K562 (cell line): ENCODE results near the gene PRR36. TPM values are rescaled to one million over a fixed set of nuclear protein-coding genes. Genes with fewer than 3 reads are reported as not detected.
A peak's percentile ranks its signal among the peaks of the same experiment; 100 is the strongest.

Source experiments
- CREB1 ChIP-seq, 2 experiments: sonication (generic) in 1 of 2; formaldehyde crosslinking in 1 of 2; IDR thresholded peaks; 2 replicates each; pipeline versions ENCODE4 v1.6.1 to v1.8.0; 2012 to 2022; ENCODE audit warnings: inconsistent platforms in 1 of 2, mild to moderate bottlenecking in 1 of 2, missing genetic modification reagents in 1 of 2, moderate library complexity in 1 of 2
- FOXK2 ChIP-seq, 2 experiments: fragments of 450-650 bp; IDR thresholded peaks in 1 of 2; conservative IDR thresholded peaks in 1 of 2; 2 replicates each; pipeline ENCODE4 v1.6.1; 2016; ENCODE audit warnings: low read depth in 2 of 2, mild to moderate bottlenecking in 1 of 2
- HCFC1 ChIP-seq: IDR thresholded peaks from 2 replicates; pipeline ENCODE4 v1.6.1; 2012; ENCODE audit warnings: low read depth, low read length, improper control_type of control experiment
- HNRNPLL ChIP-seq: fragments of 200-400 bp; formaldehyde crosslinking; IDR thresholded peaks from 2 replicates; pipeline ENCODE4 v1.6.1; 2017; ENCODE audit warnings: low read length, low read depth, mild to moderate bottlenecking; ENCODE audit not compliant: poor library complexity, severe bottlenecking
- JUND ChIP-seq, 2 experiments: IDR thresholded peaks; 2 replicates in 1 of 2; 3 replicates in 1 of 2; pipeline ENCODE4 v1.6.1; 2011; ENCODE audit warnings: borderline replicate concordance in 2 of 2, low read depth in 2 of 2, low read length in 2 of 2, improper control_type of control experiment in 1 of 2, missing biosample characterization in 1 of 2, missing genetic modification characterization in 1 of 2, missing genetic modification reagents in 1 of 2
- MLLT1 ChIP-seq, 2 experiments: fragments of 450-650 bp; IDR thresholded peaks; 2 replicates each; pipeline ENCODE4 v1.6.1; 2016
- ZNF609 ChIP-seq: sonication (generic); formaldehyde crosslinking; IDR thresholded peaks from 2 replicates; pipeline ENCODE4 v1.8.1; 2023; ENCODE audit warnings: missing genetic modification reagents, mild to moderate bottlenecking, borderline replicate concordance
- ZNF785 ChIP-seq: fragments of 250-450 bp; sonication (Bioruptor Pico); IDR thresholded peaks from 2 replicates; pipeline ENCODE4 v1.4.0; 2020; ENCODE audit warnings: mild to moderate bottlenecking
- polyA plus RNA-seq, 8 experiments: library from polyadenylated mRNA; depleted of rRNA in 4 of 8; stranded (reverse) in 5 of 8; unstranded in 3 of 8; fragments of >200 nt; fragmentation: Nextera tagmentation in 2 of 8; fragmentation: Illumina TruSeq in 1 of 8; extraction: Ambion mirVana in 2 of 8; extraction: Trizol in 1 of 8; gene quantifications; 2 replicates each; pipeline versions ENCODE4 v1.2.1 to v1.2.3, GENCODE V29; 2011 to 2014; ENCODE audit warnings: inconsistent platforms in 1 of 8, missing spikeins in 1 of 8
- total RNA-seq, 7 experiments: library from RNA; depleted of rRNA in 6 of 7; stranded (reverse); fragments of >200 nt in 6 of 7; fragmentation: Illumina TruSeq in 2 of 7; extraction: Trizol in 2 of 7; gene quantifications; 2 replicates each; pipeline versions ENCODE4 v1.2.1 to v1.2.3, GENCODE V29; 2011 to 2021; ENCODE audit warnings: low replicate concordance in 1 of 7
- TF ChIP-seq, protein P1 (sequence below), 2 experiments: fragments of 450-650 bp in 1 of 2; sonication (generic) in 1 of 2; formaldehyde crosslinking in 1 of 2; IDR thresholded peaks; 2 replicates each; pipeline versions ENCODE4 v1.7.1 to v1.9.0; 2016 to 2022; ENCODE audit warnings: inconsistent platforms in 1 of 2, mild to moderate bottlenecking in 1 of 2, missing genetic modification reagents in 1 of 2

The PRR36 gene
- total and polyA plus RNA-seq, 9 of the 15 experiments (the other 6 are each of a cell fraction or from before 2014, with no cell fraction given): 0.05 to 0.42 (median 0.06) TPM; not detected in 6

DNA sequence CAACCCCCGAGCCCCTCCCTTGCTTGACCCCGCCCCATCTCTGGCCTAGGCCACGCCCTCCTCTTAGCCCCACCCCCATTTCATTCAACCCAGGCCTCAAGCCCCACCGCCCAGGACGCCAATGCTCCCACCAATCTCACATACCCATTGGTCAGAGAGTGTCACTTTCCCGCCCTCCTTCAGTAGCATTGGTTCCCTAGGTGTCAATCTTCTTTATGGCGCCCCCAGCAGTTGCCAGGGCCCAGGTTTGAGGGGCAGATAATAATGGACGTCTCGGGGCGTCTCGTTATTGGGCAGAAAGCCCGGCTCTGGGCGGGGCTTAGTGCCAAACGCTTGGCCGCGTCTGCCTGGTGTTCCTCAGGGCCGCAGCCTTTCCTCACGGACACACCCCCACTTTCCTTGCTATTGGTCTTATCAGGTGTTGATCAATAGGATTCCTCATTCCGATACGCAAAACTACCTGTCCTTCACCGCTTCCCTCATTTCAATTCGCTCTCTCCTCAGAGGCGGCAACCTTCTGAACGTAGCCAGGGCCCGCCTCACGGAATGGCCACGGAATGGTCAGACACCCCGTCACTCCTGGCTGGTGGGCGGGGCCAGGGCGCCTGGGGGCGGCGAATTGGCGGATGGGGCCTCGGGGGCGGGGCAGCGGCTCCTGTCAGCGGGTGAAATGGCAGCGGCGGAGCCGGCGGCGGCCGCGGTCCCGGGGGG is 44.5 kb downstream of the PRR36 start, which contains the start of gene EVI5L (continued):
- TF ChIP-seq CREB1 (IDR thresholded peaks at IDR 0.05): peak; percentile 84
- TF ChIP-seq CREB1 (CRISPR knock-in tag; IDR thresholded peaks at IDR 0.05): peak; percentile 85
- TF ChIP-seq, protein P1, sequence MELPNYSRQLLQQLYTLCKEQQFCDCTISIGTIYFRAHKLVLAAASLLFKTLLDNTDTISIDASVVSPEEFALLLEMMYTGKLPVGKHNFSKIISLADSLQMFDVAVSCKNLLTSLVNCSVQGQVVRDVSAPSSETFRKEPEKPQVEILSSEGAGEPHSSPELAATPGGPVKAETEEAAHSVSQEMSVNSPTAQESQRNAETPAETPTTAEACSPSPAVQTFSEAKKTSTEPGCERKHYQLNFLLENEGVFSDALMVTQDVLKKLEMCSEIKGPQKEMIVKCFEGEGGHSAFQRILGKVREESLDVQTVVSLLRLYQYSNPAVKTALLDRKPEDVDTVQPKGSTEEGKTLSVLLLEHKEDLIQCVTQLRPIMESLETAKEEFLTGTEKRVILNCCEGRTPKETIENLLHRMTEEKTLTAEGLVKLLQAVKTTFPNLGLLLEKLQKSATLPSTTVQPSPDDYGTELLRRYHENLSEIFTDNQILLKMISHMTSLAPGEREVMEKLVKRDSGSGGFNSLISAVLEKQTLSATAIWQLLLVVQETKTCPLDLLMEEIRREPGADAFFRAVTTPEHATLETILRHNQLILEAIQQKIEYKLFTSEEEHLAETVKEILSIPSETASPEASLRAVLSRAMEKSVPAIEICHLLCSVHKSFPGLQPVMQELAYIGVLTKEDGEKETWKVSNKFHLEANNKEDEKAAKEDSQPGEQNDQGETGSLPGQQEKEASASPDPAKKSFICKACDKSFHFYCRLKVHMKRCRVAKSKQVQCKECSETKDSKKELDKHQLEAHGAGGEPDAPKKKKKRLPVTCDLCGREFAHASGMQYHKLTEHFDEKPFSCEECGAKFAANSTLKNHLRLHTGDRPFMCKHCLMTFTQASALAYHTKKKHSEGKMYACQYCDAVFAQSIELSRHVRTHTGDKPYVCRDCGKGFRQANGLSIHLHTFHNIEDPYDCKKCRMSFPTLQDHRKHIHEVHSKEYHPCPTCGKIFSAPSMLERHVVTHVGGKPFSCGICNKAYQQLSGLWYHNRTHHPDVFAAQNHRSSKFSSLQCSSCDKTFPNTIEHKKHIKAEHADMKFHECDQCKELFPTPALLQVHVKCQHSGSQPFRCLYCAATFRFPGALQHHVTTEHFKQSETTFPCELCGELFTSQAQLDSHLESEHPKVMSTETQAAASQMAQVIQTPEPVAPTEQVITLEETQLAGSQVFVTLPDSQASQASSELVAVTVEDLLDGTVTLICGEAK (IDR thresholded peaks at IDR 0.05): peak; percentile 82
- TF ChIP-seq, protein P1 (CRISPR knock-in tag; IDR thresholded peaks at IDR 0.05): no peak
- TF ChIP-seq HCFC1: peak; percentile 65
- no peak for TF ChIP-seq ZNF785 (CRISPR knock-in tag)
- TF ChIP-seq ZNF609 (CRISPR knock-in tag): no peak
- peak in 1 of 2 experiments; percentile 100; a peak in 2 of 4 replicates for TF ChIP-seq MLLT1 (IDR thresholded peaks at IDR 0.05)
- TF ChIP-seq JUND (IDR thresholded peaks at IDR 0.05; ENCODE audit: borderline replicate concordance, low read depth, low read length): no peak
- TF ChIP-seq JUND (tag; IDR thresholded peaks at IDR 0.05; ENCODE audit: borderline replicate concordance, low read depth, low read length): peak; percentile 15; the same call in 1 of the 3 replicates
- peak; percentile 64 for TF ChIP-seq HNRNPLL
- TF ChIP-seq FOXK2 (conservative IDR thresholded peaks at IDR 0.05 in 1 of 2, IDR thresholded peaks at IDR 0.05 in 1 of 2; ENCODE audit: low read depth in 2 of 2): peak; percentile 95 to 96
